H1 (cell line): Measurements from ENCODE around the gene HACD1. TPM values are rescaled to one million over a fixed set of nuclear protein-coding genes. Genes with fewer than 3 reads are reported as not detected.

Experiments used
- ATF2 ChIP-seq: IDR thresholded peaks from 2 replicates; pipeline ENCODE4 v1.6.1; 2012; ENCODE audit warnings: low read length, inconsistent platforms
- RXRA ChIP-seq: IDR thresholded peaks from 2 replicates; pipeline ENCODE4 v1.6.1; 2011; ENCODE audit warnings: low read depth, mild to moderate bottlenecking, low read length, moderate library complexity; ENCODE audit not compliant: insufficient read depth
- SRF ChIP-seq: IDR thresholded peaks from 2 replicates; pipeline ENCODE4 v1.6.1; 2011; ENCODE audit warnings: mild to moderate bottlenecking, low read depth, low read length, moderate library complexity
- polyA plus RNA-seq, 7 experiments: library from polyadenylated mRNA; depleted of rRNA in 3 of 7; stranded (reverse) in 5 of 7; unstranded in 2 of 7; fragments of >200 nt in 5 of 7; fragments of 200-250 nt in 2 of 7; gene quantifications; 1 replicate in 5 of 7; 2 replicates in 1 of 7; 4 replicates in 1 of 7; pipeline versions ENCODE4 v1.2.1 to v1.2.3, GENCODE V29; 2011 to 2013; ENCODE audit warnings: missing spikeins in 2 of 7, mixed read lengths in 2 of 7
- total RNA-seq: library from RNA; stranded (reverse); fragmentation: NEBNext Ultra II Directional; extraction: Animal tissue kit (Norgen Biotek cat#: 25700); gene quantifications from 2 replicates; pipeline ENCODE4 v1.2.1, GENCODE V29; 2021
- TF ChIP-seq, protein P1 (sequence below): fragments of 300-600 bp; sonication (generic); IDR thresholded peaks from 2 replicates; pipeline ENCODE4 v1.7.1; 2012; ENCODE audit warnings: low read length, moderate library complexity, mild to moderate bottlenecking, inconsistent platforms; ENCODE audit not compliant: insufficient replicate concordance

The HACD1 gene
- total and polyA plus RNA-seq, 2 of the 8 experiments (the other 6 are each of a cell fraction or from before 2014, with no cell fraction given), result 18.7 to 30.8 TPM

DNA sequence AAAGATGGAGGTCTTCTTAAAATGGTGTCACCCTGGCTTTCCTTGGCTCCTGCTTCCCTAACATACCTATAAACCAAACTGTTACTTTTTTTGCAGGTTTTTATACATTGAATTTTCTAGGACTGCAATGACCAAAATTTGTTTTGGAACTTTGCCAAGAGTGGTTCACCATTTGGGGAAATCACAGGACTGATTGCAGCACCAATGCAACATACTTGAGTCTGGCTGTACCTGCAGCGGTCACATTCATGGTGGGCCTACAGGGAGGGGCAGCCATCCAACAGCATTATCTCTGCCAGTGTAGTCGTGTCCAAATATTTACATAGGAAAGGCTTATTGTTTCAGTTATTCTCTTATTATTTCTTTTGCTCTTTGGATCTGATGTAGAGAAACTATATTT is 69.0 kb downstream of the HACD1 start (continued):
- TF ChIP-seq, protein P1, sequence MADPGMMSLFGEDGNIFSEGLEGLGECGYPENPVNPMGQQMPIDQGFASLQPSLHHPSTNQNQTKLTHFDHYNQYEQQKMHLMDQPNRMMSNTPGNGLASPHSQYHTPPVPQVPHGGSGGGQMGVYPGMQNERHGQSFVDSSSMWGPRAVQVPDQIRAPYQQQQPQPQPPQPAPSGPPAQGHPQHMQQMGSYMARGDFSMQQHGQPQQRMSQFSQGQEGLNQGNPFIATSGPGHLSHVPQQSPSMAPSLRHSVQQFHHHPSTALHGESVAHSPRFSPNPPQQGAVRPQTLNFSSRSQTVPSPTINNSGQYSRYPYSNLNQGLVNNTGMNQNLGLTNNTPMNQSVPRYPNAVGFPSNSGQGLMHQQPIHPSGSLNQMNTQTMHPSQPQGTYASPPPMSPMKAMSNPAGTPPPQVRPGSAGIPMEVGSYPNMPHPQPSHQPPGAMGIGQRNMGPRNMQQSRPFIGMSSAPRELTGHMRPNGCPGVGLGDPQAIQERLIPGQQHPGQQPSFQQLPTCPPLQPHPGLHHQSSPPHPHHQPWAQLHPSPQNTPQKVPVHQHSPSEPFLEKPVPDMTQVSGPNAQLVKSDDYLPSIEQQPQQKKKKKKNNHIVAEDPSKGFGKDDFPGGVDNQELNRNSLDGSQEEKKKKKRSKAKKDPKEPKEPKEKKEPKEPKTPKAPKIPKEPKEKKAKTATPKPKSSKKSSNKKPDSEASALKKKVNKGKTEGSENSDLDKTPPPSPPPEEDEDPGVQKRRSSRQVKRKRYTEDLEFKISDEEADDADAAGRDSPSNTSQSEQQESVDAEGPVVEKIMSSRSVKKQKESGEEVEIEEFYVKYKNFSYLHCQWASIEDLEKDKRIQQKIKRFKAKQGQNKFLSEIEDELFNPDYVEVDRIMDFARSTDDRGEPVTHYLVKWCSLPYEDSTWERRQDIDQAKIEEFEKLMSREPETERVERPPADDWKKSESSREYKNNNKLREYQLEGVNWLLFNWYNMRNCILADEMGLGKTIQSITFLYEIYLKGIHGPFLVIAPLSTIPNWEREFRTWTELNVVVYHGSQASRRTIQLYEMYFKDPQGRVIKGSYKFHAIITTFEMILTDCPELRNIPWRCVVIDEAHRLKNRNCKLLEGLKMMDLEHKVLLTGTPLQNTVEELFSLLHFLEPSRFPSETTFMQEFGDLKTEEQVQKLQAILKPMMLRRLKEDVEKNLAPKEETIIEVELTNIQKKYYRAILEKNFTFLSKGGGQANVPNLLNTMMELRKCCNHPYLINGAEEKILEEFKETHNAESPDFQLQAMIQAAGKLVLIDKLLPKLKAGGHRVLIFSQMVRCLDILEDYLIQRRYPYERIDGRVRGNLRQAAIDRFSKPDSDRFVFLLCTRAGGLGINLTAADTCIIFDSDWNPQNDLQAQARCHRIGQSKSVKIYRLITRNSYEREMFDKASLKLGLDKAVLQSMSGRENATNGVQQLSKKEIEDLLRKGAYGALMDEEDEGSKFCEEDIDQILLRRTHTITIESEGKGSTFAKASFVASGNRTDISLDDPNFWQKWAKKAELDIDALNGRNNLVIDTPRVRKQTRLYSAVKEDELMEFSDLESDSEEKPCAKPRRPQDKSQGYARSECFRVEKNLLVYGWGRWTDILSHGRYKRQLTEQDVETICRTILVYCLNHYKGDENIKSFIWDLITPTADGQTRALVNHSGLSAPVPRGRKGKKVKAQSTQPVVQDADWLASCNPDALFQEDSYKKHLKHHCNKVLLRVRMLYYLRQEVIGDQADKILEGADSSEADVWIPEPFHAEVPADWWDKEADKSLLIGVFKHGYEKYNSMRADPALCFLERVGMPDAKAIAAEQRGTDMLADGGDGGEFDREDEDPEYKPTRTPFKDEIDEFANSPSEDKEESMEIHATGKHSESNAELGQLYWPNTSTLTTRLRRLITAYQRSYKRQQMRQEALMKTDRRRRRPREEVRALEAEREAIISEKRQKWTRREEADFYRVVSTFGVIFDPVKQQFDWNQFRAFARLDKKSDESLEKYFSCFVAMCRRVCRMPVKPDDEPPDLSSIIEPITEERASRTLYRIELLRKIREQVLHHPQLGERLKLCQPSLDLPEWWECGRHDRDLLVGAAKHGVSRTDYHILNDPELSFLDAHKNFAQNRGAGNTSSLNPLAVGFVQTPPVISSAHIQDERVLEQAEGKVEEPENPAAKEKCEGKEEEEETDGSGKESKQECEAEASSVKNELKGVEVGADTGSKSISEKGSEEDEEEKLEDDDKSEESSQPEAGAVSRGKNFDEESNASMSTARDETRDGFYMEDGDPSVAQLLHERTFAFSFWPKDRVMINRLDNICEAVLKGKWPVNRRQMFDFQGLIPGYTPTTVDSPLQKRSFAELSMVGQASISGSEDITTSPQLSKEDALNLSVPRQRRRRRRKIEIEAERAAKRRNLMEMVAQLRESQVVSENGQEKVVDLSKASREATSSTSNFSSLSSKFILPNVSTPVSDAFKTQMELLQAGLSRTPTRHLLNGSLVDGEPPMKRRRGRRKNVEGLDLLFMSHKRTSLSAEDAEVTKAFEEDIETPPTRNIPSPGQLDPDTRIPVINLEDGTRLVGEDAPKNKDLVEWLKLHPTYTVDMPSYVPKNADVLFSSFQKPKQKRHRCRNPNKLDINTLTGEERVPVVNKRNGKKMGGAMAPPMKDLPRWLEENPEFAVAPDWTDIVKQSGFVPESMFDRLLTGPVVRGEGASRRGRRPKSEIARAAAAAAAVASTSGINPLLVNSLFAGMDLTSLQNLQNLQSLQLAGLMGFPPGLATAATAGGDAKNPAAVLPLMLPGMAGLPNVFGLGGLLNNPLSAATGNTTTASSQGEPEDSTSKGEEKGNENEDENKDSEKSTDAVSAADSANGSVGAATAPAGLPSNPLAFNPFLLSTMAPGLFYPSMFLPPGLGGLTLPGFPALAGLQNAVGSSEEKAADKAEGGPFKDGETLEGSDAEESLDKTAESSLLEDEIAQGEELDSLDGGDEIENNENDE, result no peak
- TF ChIP-seq RXRA, result no peak
- TF ChIP-seq ATF2, result no peak
- no peak for TF ChIP-seq SRF
